AG04450 (cell line): ENCODE measurements around the gene CFAP54. TPM values are rescaled to one million over a fixed set of nuclear protein-coding genes. Genes with fewer than 3 reads are reported as not detected.
"Not testable (repeated sequence)": the region's sequence is repeated elsewhere in the genome, so short reads cannot be mapped to it uniquely, and the experiment has no call there.

Experiments used
- CTCF ChIA-PET: fragments of 300-600, 350-600 bp; formaldehyde crosslinking; extraction: SDS; loops from one replicate; lab custom pipeline; 2022; ENCODE audit warnings: antibody characterized with exemption, inconsistent platforms; lab: Charles Lee
- POLR2A ChIA-PET: fragments of 350-600 bp; formaldehyde crosslinking; extraction: SDS; loops from one replicate; lab custom pipeline; 2021; ENCODE audit warnings: antibody characterized with exemption, inconsistent platforms; lab: Yijun Ruan, JAX
- DNase-seq: peaks from one replicate; pipeline ENCODE4 v3.0.0-alpha.2; 2011; ENCODE audit warnings: low read depth, low spot score
- H3K27ac ChIP-seq: one replicate; pipeline ENCODE4 v1.5.1; 2012; ENCODE audit warnings: low read depth, low read length, control low read depth
- H3K27me3 ChIP-seq: one replicate; pipeline ENCODE4 v1.6.0; 2012; ENCODE audit warnings: low read length; ENCODE audit not compliant: control insufficient read depth, insufficient read depth
- H3K4me3 ChIP-seq: 2 replicates; pipeline ENCODE4 v1.5.1; 2011; ENCODE audit warnings: mild to moderate bottlenecking, low read depth, low read length, control low read depth
- H3K9me3 ChIP-seq: 2 replicates; pipeline ENCODE4 v1.5.1; 2012; ENCODE audit warnings: low read length; ENCODE audit not compliant: control insufficient read depth, insufficient read depth
- CTCF ChIP-seq: IDR thresholded peaks from 2 replicates; pipeline ENCODE4 v1.5.1; 2011; ENCODE audit warnings: low read depth, low read length, control low read depth, inconsistent platforms
- polyA plus RNA-seq: library from polyadenylated mRNA; depleted of rRNA; stranded (reverse); fragments of >200 nt; gene quantifications from 2 replicates; pipeline ENCODE4 v1.2.3, GENCODE V29; 2011

Gene CFAP54
- polyA plus RNA-seq, 1 experiment = 0.82 TPM

- ChIA-PET POLR2A (no interaction called here), CTCF (interaction anchor here (0.6 to 1.9 kb wide), 7 partner anchors 8 to 87 kb away, joined by 3 to 9 read pairs (median 3); partner anchors contain the start of gene CDK17)
- no peak for TF ChIP-seq CTCF
- Histone ChIP-seq H3K27me3 (no peaks in the 10 kb centered on the region), H3K27ac (peak overlapping the region; percentile 41), H3K9me3 (no peaks in the 10 kb centered on the region; the same call in 1 of the 2 replicates), H3K4me3 (no peak overlapping the region)
- DNase-seq = no peak
These were observed 2.4 kb upstream of the CFAP54 start for GRCh38 chr12:96486751-96487613.

- POLR2A ChIA-PET = no interaction called here
- no peaks in the 10 kb centered on the region; the same call in 1 of the 2 replicates for H3K9me3 ChIP-seq
- no peak overlapping the region for H3K27ac ChIP-seq
- H3K4me3 ChIP-seq = no peak overlapping the region
- H3K27me3 ChIP-seq = no peaks in the 10 kb centered on the region
- DNase-seq = no peak
- CTCF ChIA-PET = interaction anchor here (1.0 to 1.6 kb wide), 4 partner anchors 21 to 98 kb away, joined by 3 to 4 read pairs (median 4); no protein-coding TSS in a partner anchor
- no peak for TF ChIP-seq CTCF
These were observed 1.7 kb upstream of the CFAP54 start for GRCh38 chr12:96487634-96488033.

- POLR2A ChIA-PET = no interaction called here
- no peaks in the 10 kb centered on the region for H3K27me3 ChIP-seq
- CTCF ChIA-PET = interaction anchor here (1.1 to 1.8 kb wide), 2 partner anchors 24 to 93 kb away, joined by 3 to 5 read pairs; partner anchors contain the start of gene CDK17
- H3K27ac ChIP-seq = no peak overlapping the region
- no peak overlapping the region for H3K4me3 ChIP-seq
- TF ChIP-seq CTCF = no peak
- no peak for DNase-seq
- H3K9me3 ChIP-seq = no peaks in the 10 kb centered on the region
These were observed 3.7 kb downstream of the CFAP54 start for GRCh38 chr12:96493106-96493505.

- H3K27me3 ChIP-seq, H3K4me3 ChIP-seq, POLR2A ChIA-PET, H3K9me3 ChIP-seq, DNase-seq, H3K27ac ChIP-seq: not testable (repeated sequence)
- CTCF ChIA-PET = interaction anchor here (1.1 to 1.8 kb wide), 2 partner anchors 23 to 94 kb away, joined by 3 to 5 read pairs; partner anchors contain the start of gene CDK17
These were observed 4.8 kb downstream of the CFAP54 start for GRCh38 chr12:96494154-96494553.

DNA sequence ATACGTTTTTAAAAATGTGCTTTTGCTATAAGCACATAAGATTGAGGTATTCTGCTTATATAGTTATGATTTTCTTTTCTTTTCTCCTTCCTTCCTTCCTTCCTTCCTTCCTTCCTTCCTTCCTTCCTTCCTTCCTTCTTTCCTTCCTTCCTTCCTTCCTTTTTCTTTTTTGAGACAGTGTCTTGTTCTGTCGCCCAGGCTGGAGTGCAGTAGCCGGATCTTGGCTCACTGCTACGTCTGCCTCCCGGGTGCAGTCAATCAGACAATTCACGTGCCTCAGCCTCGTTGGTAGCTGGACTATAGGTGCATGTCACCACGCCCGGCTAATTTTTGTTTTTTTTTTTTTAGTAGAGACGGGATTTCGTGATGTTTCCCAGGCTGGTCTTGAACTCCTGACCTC is 5.8 kb downstream of the CFAP54 start:
- TF ChIP-seq CTCF = no peak
- no peaks in the 10 kb centered on the region for H3K9me3 ChIP-seq
- no peak overlapping the region for H3K4me3 ChIP-seq
- H3K27ac ChIP-seq = no peak overlapping the region
- DNase-seq = no peak
- ChIA-PET POLR2A (no interaction called here), CTCF (no interaction called here)
- no peaks in the 10 kb centered on the region for H3K27me3 ChIP-seq
